HG03457 (cell line): ENCODE results near the gene MAGT1.
"Not testable (repeated sequence)": the region's sequence is repeated elsewhere in the genome, so short reads cannot be mapped to it uniquely, and the experiment has no call there.

Experiments
- ATAC-seq: cut with Tn5 transposase; IDR thresholded peaks from one replicate; pipeline ENCODE4 v1.9.1; 2021; ENCODE audit warnings: moderate number of reproducible peaks; ENCODE audit not compliant: unreplicated experiment

Gene MAGT1

GRCh38 chrX:77894921-77895886 is at the start of gene MAGT1:
Gene MAGT1 (minus strand): TSS chrX:77895435. CDS start chrX:77895410, 25 bp downstream.
- peak; percentile 87 for ATAC-seq

- ATAC-seq: not testable (repeated sequence)
Observed at GRCh38 chrX:77945031-77945430, 49.8 kb upstream of the MAGT1 start.

GRCh38 chrX:77938083-77938680 is 42.9 kb upstream of the MAGT1 start:
- no peak for ATAC-seq

GRCh38 chrX:77937291-77937690 is 42.1 kb upstream of the MAGT1 start:
- ATAC-seq: no peak

- no peak for ATAC-seq
Observed at GRCh38 chrX:77936299-77936698, 41.1 kb upstream of the MAGT1 start.

GRCh38 chrX:77935886-77936285 is 40.7 kb upstream of the MAGT1 start:
- ATAC-seq: no peak

- no peak for ATAC-seq
Observed at GRCh38 chrX:77930581-77930980, 35.3 kb upstream of the MAGT1 start.

GRCh38 chrX:77925764-77926163 is 30.5 kb upstream of the MAGT1 start:
- no peak for ATAC-seq

- no peak for ATAC-seq
Observed at GRCh38 chrX:77924320-77924859, 29.2 kb upstream of the MAGT1 start.

- no peak for ATAC-seq
Observed at GRCh38 chrX:77922787-77923186, 27.6 kb upstream of the MAGT1 start.

GRCh38 chrX:77919370-77919769 is 24.1 kb upstream of the MAGT1 start:
- not testable (repeated sequence) for ATAC-seq

- ATAC-seq: no peak
Observed at GRCh38 chrX:77918568-77918967, 23.3 kb upstream of the MAGT1 start.

- peak; percentile 61 for ATAC-seq
Observed at GRCh38 chrX:77917294-77917933, 22.2 kb upstream of the MAGT1 start.

GRCh38 chrX:77910108-77910840 is 15.0 kb upstream of the MAGT1 start, which contains the start of gene ATP7A:
Gene ATP7A (plus strand): TSS chrX:77910693. CDS start chrX:77971642, 60,949 bp downstream.
- peak; percentile 97 for ATAC-seq

GRCh38 chrX:77901506-77901905 is 6.3 kb upstream of the MAGT1 start:
- ATAC-seq: no peak

- ATAC-seq: no peak
Observed at GRCh38 chrX:77900688-77901087, 5.5 kb upstream of the MAGT1 start.

- ATAC-seq: peak; percentile 53
Observed at GRCh38 chrX:77899081-77899828, 4.0 kb upstream of the MAGT1 start, which contains the start of gene COX7B. Gene COX7B (plus strand): TSS chrX:77899468. CDS start chrX:77899554, 86 bp downstream.

GRCh38 chrX:77893713-77894112 is 1.5 kb downstream of the MAGT1 start:
- ATAC-seq: no peak

GRCh38 chrX:77892887-77893286 is 2.3 kb downstream of the MAGT1 start:
- no peak for ATAC-seq

GRCh38 chrX:77881418-77881817 is 13.8 kb downstream of the MAGT1 start:
- not testable (repeated sequence) for ATAC-seq
